HG02884 (cell line): ENCODE data around the gene CGNL1.

Source experiments
- ATAC-seq: cut with Tn5 transposase; IDR thresholded peaks from one replicate; pipeline ENCODE4 v1.9.1; 2021; ENCODE audit warnings: mild to moderate bottlenecking, moderate library complexity; ENCODE audit not compliant: unreplicated experiment

Gene CGNL1

GRCh38 chr15:57563416-57563815 lies 187.1 kb downstream of the CGNL1 start:
- ATAC-seq = no peak

- no peak for ATAC-seq
Measured at GRCh38 chr15:57565311-57565710, 189.0 kb downstream of the CGNL1 start.

GRCh38 chr15:57566834-57567233 lies 190.5 kb downstream of the CGNL1 start:
- no peak for ATAC-seq

GRCh38 chr15:57567891-57568290 lies 191.6 kb downstream of the CGNL1 start:
- ATAC-seq = no peak

GRCh38 chr15:57568299-57568698 lies 192.0 kb downstream of the CGNL1 start:
- no peak for ATAC-seq

GRCh38 chr15:57570340-57570739 lies 194.0 kb downstream of the CGNL1 start:
- ATAC-seq = no peak

- no peak for ATAC-seq
Measured at GRCh38 chr15:57570994-57571393, 194.7 kb downstream of the CGNL1 start.

GRCh38 chr15:57571725-57572124 lies 195.4 kb downstream of the CGNL1 start:
- ATAC-seq = no peak

GRCh38 chr15:57572468-57572867 lies 196.2 kb downstream of the CGNL1 start:
- ATAC-seq = no peak

GRCh38 chr15:57573151-57573550 lies 196.8 kb downstream of the CGNL1 start:
- no peak for ATAC-seq

- no peak for ATAC-seq
Measured at GRCh38 chr15:57575363-57575762, 199.1 kb downstream of the CGNL1 start.

GRCh38 chr15:57578288-57578900 lies 202.1 kb downstream of the CGNL1 start:
- no peak for ATAC-seq

- ATAC-seq = no peak
Measured at GRCh38 chr15:57580428-57580827, 204.1 kb downstream of the CGNL1 start.

- no peak for ATAC-seq
Measured at GRCh38 chr15:57580866-57581265, 204.6 kb downstream of the CGNL1 start.

GRCh38 chr15:57582090-57582489 lies 205.8 kb downstream of the CGNL1 start:
- no peak for ATAC-seq

GRCh38 chr15:57583282-57583681 lies 207.0 kb downstream of the CGNL1 start:
- no peak for ATAC-seq

GRCh38 chr15:57583720-57584119 lies 207.4 kb downstream of the CGNL1 start:
- no peak for ATAC-seq

GRCh38 chr15:57586661-57587424 lies 210.5 kb downstream of the CGNL1 start:
- peak; percentile 73 for ATAC-seq

GRCh38 chr15:57589281-57589680 lies 213.0 kb downstream of the CGNL1 start:
- ATAC-seq = no peak

GRCh38 chr15:57589754-57590153 lies 213.4 kb downstream of the CGNL1 start:
- no peak for ATAC-seq

- no peak for ATAC-seq
Measured at GRCh38 chr15:57591237-57591821, 215.0 kb downstream of the CGNL1 start.

- ATAC-seq = no peak
Measured at GRCh38 chr15:57591822-57592367, 215.6 kb downstream of the CGNL1 start, which contains the start of gene MYZAP. Gene MYZAP (plus strand): TSS chr15:57591904. CDS start chr15:57592035, 131 bp downstream.
